ENCODE measurements around the gene PTPN23. TPM values are rescaled to one million over a fixed set of nuclear protein-coding genes. Genes with fewer than 3 reads are reported as not detected.

Gene PTPN23
- polyA plus RNA-seq, 6 donors from 2014 or later = 0.60 to 6.3 (median 4.2) TPM

GRCh38 chr3:47404955-47405790, 24.4 kb downstream of the PTPN23 start:
- Mint-ChIP-seq H3K27me3 (no peaks in the 10 kb centered on the region), H3K36me3 (no peaks in the 10 kb centered on the region), H3K9me3 (no peaks in the 10 kb centered on the region), H3K4me1 (peaks cover 0 to 13% (median 7%) of the 10 kb centered on the region in 3 donors), H3K4me3 (no peak overlapping the region), H3K27ac (peak overlapping the region in 1 of 6 donors; percentile 59)
- DNase-seq (no peak), ATAC-seq (ENCODE audit: low read depth in 2 of 2) (no peak)

- peak overlapping the region in 2 of 6 donors; percentile 59 to 74 for H3K27ac Mint-ChIP-seq
- H3K27me3 Mint-ChIP-seq = no peaks in the 10 kb centered on the region
- no peak overlapping the region for H3K4me3 Mint-ChIP-seq
- no peak for ATAC-seq (ENCODE audit: low read depth in 2 of 2)
- no peaks in the 10 kb centered on the region for H3K9me3 Mint-ChIP-seq
- no peaks in the 10 kb centered on the region for H3K36me3 Mint-ChIP-seq
- no peak for DNase-seq
- H3K4me1 Mint-ChIP-seq = peaks cover 0 to 13% (median 7%) of the 10 kb centered on the region in 3 donors
Observed at GRCh38 chr3:47405820-47406761, 25.3 kb downstream of the PTPN23 start.

- Mint-ChIP-seq H3K4me1 (peaks cover 0 to 7% (median 7%) of the 10 kb centered on the region in 3 donors), H3K27me3 (no peaks in the 10 kb centered on the region), H3K36me3 (no peaks in the 10 kb centered on the region), H3K27ac (no peak overlapping the region), H3K4me3 (no peak overlapping the region), H3K9me3 (no peaks in the 10 kb centered on the region)
- ATAC-seq (ENCODE audit: low read depth in 2 of 2) (no peak), DNase-seq (no peak)
Observed at GRCh38 chr3:47406762-47407149, 25.9 kb downstream of the PTPN23 start.

- no peaks in the 10 kb centered on the region for H3K36me3 Mint-ChIP-seq
Observed at GRCh38 chr3:47407237-47407636, 26.4 kb downstream of the PTPN23 start.

GRCh38 chr3:47407896-47408838, 27.3 kb downstream of the PTPN23 start:
- no peaks in the 10 kb centered on the region for H3K36me3 Mint-ChIP-seq

More at GRCh38 chr3:47407237-47407636, 26.4 kb downstream of the PTPN23 start:
- Mint-ChIP-seq H3K27me3 (no peaks in the 10 kb centered on the region), H3K4me3 (no peak overlapping the region), H3K9me3 (no peaks in the 10 kb centered on the region), H3K4me1 (peaks cover 0 to 7% (median 7%) of the 10 kb centered on the region in 3 donors), H3K27ac (peak overlapping the region in 2 of 6 donors; percentile 43 to 75)
- DNase-seq = no peak
- ATAC-seq (ENCODE audit: low read depth in 2 of 2) = no peak

GRCh38 chr3:47408839-47409229, 28.0 kb downstream of the PTPN23 start:
- DNase-seq (no peak), ATAC-seq (ENCODE audit: low read depth in 2 of 2) (no peak)
- H3K4me1 Mint-ChIP-seq = peaks cover 6 to 7% (median 7%) of the 10 kb centered on the region in 3 donors
- H3K36me3 Mint-ChIP-seq = no peaks in the 10 kb centered on the region
- H3K4me3 Mint-ChIP-seq = no peak overlapping the region
- no peaks in the 10 kb centered on the region for H3K27me3 Mint-ChIP-seq
- H3K9me3 Mint-ChIP-seq = no peaks in the 10 kb centered on the region
- no peak overlapping the region for H3K27ac Mint-ChIP-seq

More at GRCh38 chr3:47407896-47408838, 27.3 kb downstream of the PTPN23 start:
- no peak for ATAC-seq (ENCODE audit: low read depth in 2 of 2)
- peak overlapping the region in 2 of 6 donors; percentile 43 to 75 for H3K27ac Mint-ChIP-seq
- H3K4me1 Mint-ChIP-seq = peaks cover 4 to 7% (median 7%) of the 10 kb centered on the region in 3 donors
- H3K4me3 Mint-ChIP-seq = no peak overlapping the region
- no peaks in the 10 kb centered on the region for H3K9me3 Mint-ChIP-seq
- H3K27me3 Mint-ChIP-seq = no peaks in the 10 kb centered on the region
- DNase-seq = no peak

GRCh38 chr3:47409284-47409683, 28.5 kb downstream of the PTPN23 start:
- Mint-ChIP-seq H3K4me3 (no peak overlapping the region), H3K4me1 (peaks cover 4 to 7% (median 7%) of the 10 kb centered on the region in 3 donors), H3K27ac (no peak overlapping the region), H3K36me3 (no peaks in the 10 kb centered on the region), H3K27me3 (no peaks in the 10 kb centered on the region), H3K9me3 (no peaks in the 10 kb centered on the region)
- ATAC-seq (ENCODE audit: low read depth in 2 of 2) = no peak
- DNase-seq = no peak

- H3K36me3 Mint-ChIP-seq = no peaks in the 10 kb centered on the region
- no peak for DNase-seq
- H3K9me3 Mint-ChIP-seq = no peaks in the 10 kb centered on the region
- H3K4me3 Mint-ChIP-seq = no peak overlapping the region
- H3K27me3 Mint-ChIP-seq = no peaks in the 10 kb centered on the region
- H3K27ac Mint-ChIP-seq = no peak overlapping the region
- H3K4me1 Mint-ChIP-seq = peaks cover 7 to 12% (median 12%) of the 10 kb centered on the region in 3 donors
- ATAC-seq (ENCODE audit: low read depth in 2 of 2) = no peak
Observed at GRCh38 chr3:47409688-47410416, 29.0 kb downstream of the PTPN23 start.

- Mint-ChIP-seq H3K27me3 (no peaks in the 10 kb centered on the region), H3K9me3 (no peaks in the 10 kb centered on the region), H3K27ac (peak overlapping the region in 1 of 6 donors; percentile 77), H3K4me1 (peaks cover 11 to 17% (median 17%) of the 10 kb centered on the region in 3 donors), H3K4me3 (no peak overlapping the region), H3K36me3 (no peaks in the 10 kb centered on the region)
- DNase-seq (no peak), ATAC-seq (ENCODE audit: low read depth in 2 of 2) (no peak)
Observed at GRCh38 chr3:47410417-47410720, 29.5 kb downstream of the PTPN23 start.

- Mint-ChIP-seq H3K4me1 (peaks cover 15 to 20% (median 18%) of the 10 kb centered on the region in 3 donors), H3K9me3 (no peaks in the 10 kb centered on the region), H3K4me3 (no peak overlapping the region), H3K27ac (no peak overlapping the region), H3K27me3 (no peaks in the 10 kb centered on the region), H3K36me3 (no peaks in the 10 kb centered on the region)
- ATAC-seq (ENCODE audit: low read depth in 2 of 2) = no peak
- no peak for DNase-seq
Observed at GRCh38 chr3:47410801-47411646, 30.2 kb downstream of the PTPN23 start.

GRCh38 chr3:47411696-47412452, 31.1 kb downstream of the PTPN23 start:
- H3K4me3 Mint-ChIP-seq = no peak overlapping the region
- no peaks in the 10 kb centered on the region for H3K9me3 Mint-ChIP-seq
- H3K36me3 Mint-ChIP-seq = no peaks in the 10 kb centered on the region
- no peaks in the 10 kb centered on the region for H3K27me3 Mint-ChIP-seq
- no peak for ATAC-seq (ENCODE audit: low read depth in 2 of 2)
- H3K27ac Mint-ChIP-seq = no peak overlapping the region
- H3K4me1 Mint-ChIP-seq = peaks cover 17 to 21% (median 18%) of the 10 kb centered on the region in 3 donors
- no peak for DNase-seq
